DND-41 (cell line): Measurements from ENCODE around the gene GNAZ.

ENCODE experiments used
- CTCF ChIP-seq: IDR thresholded peaks from 2 replicates; pipeline ENCODE4 v1.5.1; 2012; ENCODE audit warnings: borderline replicate concordance, low read length, moderate library complexity, mild to moderate bottlenecking; ENCODE audit not compliant: poor library complexity, severe bottlenecking; ENCODE audit errors: extremely low read depth
- EZH2 ChIP-seq: IDR thresholded peaks from 3 replicates; pipeline ENCODE4 v1.6.1; 2012; ENCODE audit warnings: borderline replicate concordance, low read depth, mild to moderate bottlenecking, moderate library complexity, low read length, inconsistent platforms; ENCODE audit not compliant: severe bottlenecking

GRCh38 chr22:23091760-23092159, 21.4 kb downstream of the GNAZ start:
- TF ChIP-seq EZH2 (no peak), CTCF (no peak)
